SH-SY5Y (cell line): Measurements from ENCODE around the gene PGLYRP1.

ENCODE experiments used
- GATA2 ChIP-seq: IDR thresholded peaks from 2 replicates; pipeline ENCODE4 v1.6.1; 2011; ENCODE audit warnings: mild to moderate bottlenecking, low read depth, low read length
- GATA3 ChIP-seq: IDR thresholded peaks from 2 replicates; pipeline ENCODE4 v1.6.1; 2011; ENCODE audit warnings: low read depth, mild to moderate bottlenecking, low read length, moderate library complexity

DNA sequence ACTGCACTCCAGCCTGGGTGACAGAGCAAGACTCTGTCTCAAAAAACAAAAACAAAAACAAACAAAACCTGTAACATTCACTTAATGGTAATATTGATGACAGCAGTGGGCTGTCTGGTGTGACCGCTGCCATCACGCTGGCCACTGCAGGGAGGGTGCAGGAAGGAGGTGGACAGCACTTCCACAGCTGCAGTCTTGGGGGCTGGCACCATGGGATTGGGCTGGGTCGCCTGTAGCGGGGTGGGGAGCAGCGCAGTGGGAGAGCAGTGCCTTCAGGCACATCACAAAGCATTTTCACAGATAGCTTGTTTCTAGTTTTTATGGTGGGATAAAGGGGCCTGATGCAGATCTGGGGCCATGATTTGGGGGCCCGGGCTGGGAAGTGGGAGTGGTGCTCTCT, 12.7 kb upstream of the PGLYRP1 start:
- TF ChIP-seq GATA2 (no peak), GATA3 (no peak)
